ENCODE data around the gene BCL2. TPM values are rescaled to one million over a fixed set of nuclear protein-coding genes. Genes with fewer than 3 reads are reported as not detected.

The BCL2 gene
- total RNA-seq, 1 donor from 2014 or later, result 4.9 TPM

GRCh38 chr18:63164396-63164795, 155.2 kb downstream of the BCL2 start:
- H3K79me2 ChIP-seq (ENCODE audit: low read depth), result no peaks in the 10 kb centered on the region

DNA sequence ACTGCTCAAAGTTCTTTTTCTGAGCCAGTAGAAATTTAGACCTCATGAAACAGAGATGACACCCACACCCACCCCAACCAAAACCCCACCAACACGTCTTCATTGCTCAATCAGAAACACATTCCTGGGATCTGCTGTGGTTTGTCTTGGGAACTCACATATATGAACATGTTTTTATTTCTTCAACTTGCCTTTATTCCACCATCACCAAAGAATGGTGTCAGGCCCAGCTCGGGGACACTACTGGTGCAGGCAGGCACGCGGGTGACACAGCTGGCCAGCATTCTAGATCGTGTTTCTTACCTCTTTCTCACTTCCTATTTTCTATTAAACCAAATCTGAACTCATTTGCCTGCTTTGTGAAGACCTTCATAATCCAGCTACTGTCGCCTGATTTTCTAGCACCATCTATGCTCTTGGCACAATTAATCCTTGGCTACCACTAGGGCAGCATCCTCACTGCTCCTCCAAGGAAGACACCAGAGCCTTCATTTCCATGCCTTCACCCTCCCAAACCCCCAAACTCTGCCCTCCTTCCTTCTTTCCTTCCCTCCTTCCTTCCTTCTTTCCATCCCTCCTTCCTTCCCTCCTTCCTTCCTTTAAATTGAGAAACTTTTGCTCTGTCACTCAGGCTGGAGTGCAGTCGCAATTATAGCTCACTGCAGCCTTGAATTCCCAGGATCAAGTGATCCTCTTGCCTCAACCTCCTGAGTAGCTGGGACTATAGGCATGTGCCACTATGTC, 157.1 kb downstream of the BCL2 start:
- DNase-seq (ENCODE audit: low spot score), result no peak
- Mint-ChIP-seq H3K36me3 (no peaks in the 10 kb centered on the region), H3K9me3 (no peaks in the 10 kb centered on the region), H3K4me3 (no peak overlapping the region), H3K4me1 (peaks cover 28% of the 10 kb centered on the region), H3K27me3 (ENCODE audit: insufficient read depth, low read depth) (peaks cover 2% of the 10 kb centered on the region), H3K27ac (no peak overlapping the region)
- TF ChIP-seq EZH2 (IDR thresholded peaks at IDR 0.05), result no peak
- TF ChIP-seq EZH2phosphoT487 (IDR thresholded peaks at IDR 0.05), result no peak
- TF ChIP-seq, protein P1, sequence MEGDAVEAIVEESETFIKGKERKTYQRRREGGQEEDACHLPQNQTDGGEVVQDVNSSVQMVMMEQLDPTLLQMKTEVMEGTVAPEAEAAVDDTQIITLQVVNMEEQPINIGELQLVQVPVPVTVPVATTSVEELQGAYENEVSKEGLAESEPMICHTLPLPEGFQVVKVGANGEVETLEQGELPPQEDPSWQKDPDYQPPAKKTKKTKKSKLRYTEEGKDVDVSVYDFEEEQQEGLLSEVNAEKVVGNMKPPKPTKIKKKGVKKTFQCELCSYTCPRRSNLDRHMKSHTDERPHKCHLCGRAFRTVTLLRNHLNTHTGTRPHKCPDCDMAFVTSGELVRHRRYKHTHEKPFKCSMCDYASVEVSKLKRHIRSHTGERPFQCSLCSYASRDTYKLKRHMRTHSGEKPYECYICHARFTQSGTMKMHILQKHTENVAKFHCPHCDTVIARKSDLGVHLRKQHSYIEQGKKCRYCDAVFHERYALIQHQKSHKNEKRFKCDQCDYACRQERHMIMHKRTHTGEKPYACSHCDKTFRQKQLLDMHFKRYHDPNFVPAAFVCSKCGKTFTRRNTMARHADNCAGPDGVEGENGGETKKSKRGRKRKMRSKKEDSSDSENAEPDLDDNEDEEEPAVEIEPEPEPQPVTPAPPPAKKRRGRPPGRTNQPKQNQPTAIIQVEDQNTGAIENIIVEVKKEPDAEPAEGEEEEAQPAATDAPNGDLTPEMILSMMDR (IDR thresholded peaks at IDR 0.05), result no peak
- no peak overlapping the region for H3K4me3 ChIP-seq
- H3K4me1 ChIP-seq, result no peaks in the 10 kb centered on the region
- no peaks in the 10 kb centered on the region for H3K36me3 ChIP-seq
- H3K79me2 ChIP-seq (ENCODE audit: low read depth), result no peaks in the 10 kb centered on the region
- H4K20me1 ChIP-seq (ENCODE audit: low read depth), result no peaks in the 10 kb centered on the region
- H2AFZ ChIP-seq (replicated peaks), result no peak overlapping the region
- H3K27me3 ChIP-seq, result no peaks in the 10 kb centered on the region
- no peak overlapping the region for H3K4me2 ChIP-seq
- H3F3A ChIP-seq (ENCODE audit: low read depth), result no peaks in the 10 kb centered on the region
- no peak overlapping the region for H3K9ac ChIP-seq
- H3K27ac ChIP-seq, result no peak overlapping the region
- H3K9me3 ChIP-seq (ENCODE audit: low read depth), result no peaks in the 10 kb centered on the region

More at GRCh38 chr18:63164396-63164795, 155.2 kb downstream of the BCL2 start:
- TF ChIP-seq EZH2phosphoT487 (IDR thresholded peaks at IDR 0.05) (no peak), EZH2 (IDR thresholded peaks at IDR 0.05) (no peak)
- TF ChIP-seq, protein P1 (IDR thresholded peaks at IDR 0.05), result no peak
- Histone ChIP-seq H2AFZ (replicated peaks) (no peak overlapping the region), H3F3A (ENCODE audit: low read depth) (no peaks in the 10 kb centered on the region), H3K4me2 (no peak overlapping the region), H3K27me3 (no peaks in the 10 kb centered on the region), H3K9ac (no peak overlapping the region), H3K4me1 (no peaks in the 10 kb centered on the region), H3K4me3 (no peak overlapping the region), H3K27ac (no peak overlapping the region), H3K9me3 (ENCODE audit: low read depth) (no peaks in the 10 kb centered on the region), H3K36me3 (no peaks in the 10 kb centered on the region), H4K20me1 (ENCODE audit: low read depth) (no peaks in the 10 kb centered on the region)
- H3K27ac Mint-ChIP-seq, result no peak overlapping the region
- no peaks in the 10 kb centered on the region for H3K36me3 Mint-ChIP-seq
- H3K9me3 Mint-ChIP-seq, result no peaks in the 10 kb centered on the region
- peaks cover 5% of the 10 kb centered on the region for H3K27me3 Mint-ChIP-seq (ENCODE audit: insufficient read depth, low read depth)
- DNase-seq (ENCODE audit: low spot score), result no peak
- H3K4me3 Mint-ChIP-seq, result no peak overlapping the region
- H3K4me1 Mint-ChIP-seq, result peaks cover 22% of the 10 kb centered on the region

DNA sequence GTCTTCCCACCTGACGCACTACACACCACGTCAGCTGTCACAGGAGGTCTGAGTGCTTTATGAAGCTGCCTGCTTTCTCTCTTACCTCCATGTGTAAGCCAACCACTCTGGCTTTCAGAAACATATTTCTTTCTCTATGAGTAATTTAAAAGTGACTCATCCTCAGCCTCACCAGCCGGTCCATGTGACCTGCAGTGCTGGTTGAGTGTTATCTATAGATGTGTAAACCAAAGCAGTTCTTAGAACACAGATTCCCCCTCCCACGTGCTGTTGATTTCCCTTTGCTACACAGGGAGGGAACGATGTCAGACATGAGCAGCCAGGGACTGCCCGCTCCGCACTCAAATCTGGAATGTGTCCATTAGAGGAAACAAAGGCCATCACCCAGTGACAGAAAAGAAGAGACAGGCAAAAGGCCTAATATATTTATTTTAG, 157.8 kb downstream of the BCL2 start:
- peaks cover 2% of the 10 kb centered on the region for H3K27me3 Mint-ChIP-seq (ENCODE audit: insufficient read depth, low read depth)
- H3K9ac ChIP-seq, result no peak overlapping the region

More for the DNA sequence above, 157.8 kb downstream of the BCL2 start:
- no peaks in the 10 kb centered on the region for H4K20me1 ChIP-seq (ENCODE audit: low read depth)
- Mint-ChIP-seq H3K27ac (no peak overlapping the region), H3K4me1 (peaks cover 28% of the 10 kb centered on the region), H3K4me3 (no peak overlapping the region), H3K36me3 (no peaks in the 10 kb centered on the region), H3K9me3 (no peaks in the 10 kb centered on the region)
- H3K9me3 ChIP-seq (ENCODE audit: low read depth), result no peaks in the 10 kb centered on the region
- no peaks in the 10 kb centered on the region for H3K79me2 ChIP-seq (ENCODE audit: low read depth)
- no peak overlapping the region for H3K4me3 ChIP-seq
- no peak for DNase-seq (ENCODE audit: low spot score)
- no peak overlapping the region for H2AFZ ChIP-seq (replicated peaks)
- H3K27ac ChIP-seq, result no peak overlapping the region
- H3K4me1 ChIP-seq, result no peaks in the 10 kb centered on the region
- H3K27me3 ChIP-seq, result no peaks in the 10 kb centered on the region
- TF ChIP-seq EZH2phosphoT487 (IDR thresholded peaks at IDR 0.05) (no peak), EZH2 (IDR thresholded peaks at IDR 0.05) (no peak)
- TF ChIP-seq, protein P1 (IDR thresholded peaks at IDR 0.05), result no peak
- no peaks in the 10 kb centered on the region for H3K36me3 ChIP-seq
- H3F3A ChIP-seq (ENCODE audit: low read depth), result no peaks in the 10 kb centered on the region
- H3K4me2 ChIP-seq, result no peak overlapping the region
